Spleen (tissue), 7 donors: ENCODE data around the gene CFL1.

Experiments
- CTCF ChIP-seq, 11 experiments: fragments of 200-600 bp in 7 of 11; fragments of 450-650 bp in 4 of 11; sonication (generic) in 4 of 11; IDR thresholded peaks in 8 of 11; conservative IDR thresholded peaks in 3 of 11; 1 replicate in 7 of 11; 2 replicates in 4 of 11; pipeline versions ENCODE4 v1.4.0 to v1.8.0; 2016 to 2021; ENCODE audit warnings: antibody characterized with exemption in 11 of 11, inconsistent platforms in 4 of 11, mild to moderate bottlenecking in 1 of 11
- POLR2AphosphoS5 ChIP-seq, 3 donors: sonication (generic); formaldehyde crosslinking; IDR thresholded peaks; one replicate each; pipeline ENCODE4 v1.5.1; 2017; ENCODE audit warnings: antibody characterized with exemption in 3 of 3
- donor health status: DM: no; HTN: no; CAD: no; lungs with moderate emphysema.
- donor health status: DM: no; HTN: no; CAD: no.
- donor health status: DM: no; HTN: no; CAD: no.

- TF ChIP-seq CTCF (IDR thresholded peaks at IDR 0.05 in 8 of 11, conservative IDR thresholded peaks at IDR 0.05 in 3 of 11): no peak
- TF ChIP-seq POLR2AphosphoS5 (IDR thresholded peaks at IDR 0.05): no peak
Observed at GRCh38 chr11:65847746-65848145, 10.2 kb downstream of the CFL1 start.
